ENCODE results near the gene SERPINB7. TPM values are rescaled to one million over a fixed set of nuclear protein-coding genes. Genes with fewer than 3 reads are reported as not detected.

SERPINB7 gene
- total and polyA plus RNA-seq, 4 donors, result not detected

GRCh38 chr18:63801343-63801742 is 26.1 kb downstream of the SERPINB7 start:
- Histone ChIP-seq H3K27ac (ENCODE audit: low read depth in 1 of 2, low read length in 2 of 2) (no peak overlapping the region), H3K36me3 (ENCODE audit: control insufficient read depth in 1 of 2, insufficient read depth in 2 of 2, low read length in 1 of 2) (no peaks in the 10 kb centered on the region), H3K9me3 (ENCODE audit: control insufficient read depth, low read length) (no peaks in the 10 kb centered on the region), H3K27me3 (ENCODE audit: control insufficient read depth in 1 of 2, insufficient read depth in 2 of 2, low read length in 1 of 2) (no peaks in the 10 kb centered on the region), H3K4me3 (ENCODE audit: low read length in 2 of 2) (no peak overlapping the region), H3K4me1 (ENCODE audit: control insufficient read depth in 1 of 2, insufficient read depth in 2 of 2, low read length in 2 of 2) (no peaks in the 10 kb centered on the region)
- WGBS, 2 donors, result 84 to 88% methylated on average over 4 of the region's 4 CpGs
- intact Hi-C loops (cut with DNase I), result no loop called here
- ATAC-seq (ENCODE audit: low FRiP score) (no peak), DNase-seq (no peak)

- DNase-seq (no peak), ATAC-seq (ENCODE audit: low FRiP score) (no peak)
- H3K36me3 ChIP-seq (ENCODE audit: control insufficient read depth in 1 of 2, insufficient read depth in 2 of 2, low read length in 1 of 2), result no peaks in the 10 kb centered on the region
- H3K4me1 ChIP-seq (ENCODE audit: control insufficient read depth in 1 of 2, insufficient read depth in 2 of 2, low read length in 2 of 2), result no peaks in the 10 kb centered on the region
- intact Hi-C loops (cut with DNase I), result no loop called here
- H3K4me3 ChIP-seq (ENCODE audit: low read length in 2 of 2), result no peak overlapping the region
- no peaks in the 10 kb centered on the region for H3K9me3 ChIP-seq (ENCODE audit: control insufficient read depth, low read length)
- H3K27me3 ChIP-seq (ENCODE audit: control insufficient read depth in 1 of 2, insufficient read depth in 2 of 2, low read length in 1 of 2), result peaks cover 0 to 2% of the 10 kb centered on the region in 2 donors
- no peak overlapping the region for H3K27ac ChIP-seq (ENCODE audit: low read depth in 1 of 2, low read length in 2 of 2)
- 58% methylated on average over 4 of the region's 4 CpGs for WGBS, 2 donors
Measured at GRCh38 chr18:63808125-63808524, 32.9 kb downstream of the SERPINB7 start.

GRCh38 chr18:63817441-63818051 is 42.3 kb downstream of the SERPINB7 start:
- intact Hi-C loops (cut with DNase I), result no loop called here
- no peak for DNase-seq
- no peak overlapping the region for H3K27ac ChIP-seq (ENCODE audit: low read depth in 1 of 2, low read length in 2 of 2)
- 20 to 26% methylated on average over 1 of the region's 1 CpG for WGBS, 2 donors
- H3K4me1 ChIP-seq (ENCODE audit: control insufficient read depth in 1 of 2, insufficient read depth in 2 of 2, low read length in 2 of 2), result no peaks in the 10 kb centered on the region
- H3K36me3 ChIP-seq (ENCODE audit: control insufficient read depth in 1 of 2, insufficient read depth in 2 of 2, low read length in 1 of 2), result no peaks in the 10 kb centered on the region
- no peaks in the 10 kb centered on the region for H3K27me3 ChIP-seq (ENCODE audit: control insufficient read depth in 1 of 2, insufficient read depth in 2 of 2, low read length in 1 of 2)
- peak; percentile 23 for ATAC-seq (ENCODE audit: low FRiP score)
- H3K9me3 ChIP-seq (ENCODE audit: control insufficient read depth, low read length), result no peaks in the 10 kb centered on the region
- H3K4me3 ChIP-seq (ENCODE audit: low read length in 2 of 2), result no peak overlapping the region

GRCh38 chr18:63818212-63818611 is 43.0 kb downstream of the SERPINB7 start:
- Histone ChIP-seq H3K4me3 (ENCODE audit: low read length in 2 of 2) (no peak overlapping the region), H3K9me3 (ENCODE audit: control insufficient read depth, low read length) (no peaks in the 10 kb centered on the region), H3K36me3 (ENCODE audit: control insufficient read depth in 1 of 2, insufficient read depth in 2 of 2, low read length in 1 of 2) (no peaks in the 10 kb centered on the region), H3K27ac (ENCODE audit: low read depth in 1 of 2, low read length in 2 of 2) (no peak overlapping the region), H3K27me3 (ENCODE audit: control insufficient read depth in 1 of 2, insufficient read depth in 2 of 2, low read length in 1 of 2) (no peaks in the 10 kb centered on the region), H3K4me1 (ENCODE audit: control insufficient read depth in 1 of 2, insufficient read depth in 2 of 2, low read length in 2 of 2) (no peaks in the 10 kb centered on the region)
- intact Hi-C loops (cut with DNase I), result no loop called here
- ATAC-seq (ENCODE audit: low FRiP score), result peak; percentile 59
- DNase-seq, result no peak
- 40 to 75% methylated on average over 1 of the region's 1 CpG for WGBS, 2 donors

- intact Hi-C loops (cut with DNase I), result no loop called here
- ATAC-seq (ENCODE audit: low FRiP score) (no peak), DNase-seq (no peak)
- H3K9me3 ChIP-seq (ENCODE audit: control insufficient read depth, low read length), result no peaks in the 10 kb centered on the region
- H3K4me3 ChIP-seq (ENCODE audit: low read length in 2 of 2), result no peak overlapping the region
- H3K36me3 ChIP-seq (ENCODE audit: control insufficient read depth in 1 of 2, insufficient read depth in 2 of 2, low read length in 1 of 2), result no peaks in the 10 kb centered on the region
- no peaks in the 10 kb centered on the region for H3K4me1 ChIP-seq (ENCODE audit: control insufficient read depth in 1 of 2, insufficient read depth in 2 of 2, low read length in 2 of 2)
- H3K27me3 ChIP-seq (ENCODE audit: control insufficient read depth in 1 of 2, insufficient read depth in 2 of 2, low read length in 1 of 2), result no peaks in the 10 kb centered on the region
- 36 to 52% methylated on average over 2 of the region's 2 CpGs for WGBS, 2 donors
- H3K27ac ChIP-seq (ENCODE audit: low read depth in 1 of 2, low read length in 2 of 2), result no peak overlapping the region
Measured at GRCh38 chr18:63819786-63820185, 44.6 kb downstream of the SERPINB7 start.

GRCh38 chr18:63820694-63821093 is 45.5 kb downstream of the SERPINB7 start:
- WGBS, 2 donors, result 83 to 87% methylated on average over 3 of the region's 3 CpGs
- H3K36me3 ChIP-seq (ENCODE audit: control insufficient read depth in 1 of 2, insufficient read depth in 2 of 2, low read length in 1 of 2), result no peaks in the 10 kb centered on the region
- no peak for ATAC-seq (ENCODE audit: low FRiP score)
- no peak overlapping the region for H3K27ac ChIP-seq (ENCODE audit: low read depth in 1 of 2, low read length in 2 of 2)
- no peak for DNase-seq
- H3K4me1 ChIP-seq (ENCODE audit: control insufficient read depth in 1 of 2, insufficient read depth in 2 of 2, low read length in 2 of 2), result no peaks in the 10 kb centered on the region
- H3K9me3 ChIP-seq (ENCODE audit: control insufficient read depth, low read length), result no peaks in the 10 kb centered on the region
- no peaks in the 10 kb centered on the region for H3K27me3 ChIP-seq (ENCODE audit: control insufficient read depth in 1 of 2, insufficient read depth in 2 of 2, low read length in 1 of 2)
- intact Hi-C loops (cut with DNase I), result no loop called here
- H3K4me3 ChIP-seq (ENCODE audit: low read length in 2 of 2), result no peak overlapping the region

GRCh38 chr18:63823516-63824219 is 48.5 kb downstream of the SERPINB7 start:
- Histone ChIP-seq H3K4me3 (ENCODE audit: low read length in 2 of 2) (no peak overlapping the region), H3K27ac (ENCODE audit: low read depth in 1 of 2, low read length in 2 of 2) (no peak overlapping the region), H3K4me1 (ENCODE audit: control insufficient read depth in 1 of 2, insufficient read depth in 2 of 2, low read length in 2 of 2) (no peaks in the 10 kb centered on the region), H3K36me3 (ENCODE audit: control insufficient read depth in 1 of 2, insufficient read depth in 2 of 2, low read length in 1 of 2) (no peaks in the 10 kb centered on the region), H3K27me3 (ENCODE audit: control insufficient read depth in 1 of 2, insufficient read depth in 2 of 2, low read length in 1 of 2) (no peaks in the 10 kb centered on the region), H3K9me3 (ENCODE audit: control insufficient read depth, low read length) (no peaks in the 10 kb centered on the region)
- 61 to 62% methylated on average over 10 of the region's 10 CpGs for WGBS, 2 donors
- ATAC-seq (ENCODE audit: low FRiP score), result no peak
- no peak for DNase-seq
- intact Hi-C loops (cut with DNase I), result no loop called here

- 70 to 84% methylated on average over 2 of the region's 2 CpGs for WGBS, 2 donors
- no peaks in the 10 kb centered on the region for H3K36me3 ChIP-seq (ENCODE audit: control insufficient read depth in 1 of 2, insufficient read depth in 2 of 2, low read length in 1 of 2)
- ATAC-seq (ENCODE audit: low FRiP score) (no peak), DNase-seq (no peak)
- H3K4me3 ChIP-seq (ENCODE audit: low read length in 2 of 2), result no peak overlapping the region
- intact Hi-C loops (cut with DNase I), result no loop called here
- H3K9me3 ChIP-seq (ENCODE audit: control insufficient read depth, low read length), result no peaks in the 10 kb centered on the region
- no peak overlapping the region for H3K27ac ChIP-seq (ENCODE audit: low read depth in 1 of 2, low read length in 2 of 2)
- H3K4me1 ChIP-seq (ENCODE audit: control insufficient read depth in 1 of 2, insufficient read depth in 2 of 2, low read length in 2 of 2), result no peaks in the 10 kb centered on the region
- no peaks in the 10 kb centered on the region for H3K27me3 ChIP-seq (ENCODE audit: control insufficient read depth in 1 of 2, insufficient read depth in 2 of 2, low read length in 1 of 2)
Measured at GRCh38 chr18:63824220-63824525, 49.0 kb downstream of the SERPINB7 start.

- Histone ChIP-seq H3K27ac (ENCODE audit: low read depth in 1 of 2, low read length in 2 of 2) (no peak overlapping the region), H3K9me3 (ENCODE audit: control insufficient read depth, low read length) (no peaks in the 10 kb centered on the region), H3K4me1 (ENCODE audit: control insufficient read depth in 1 of 2, insufficient read depth in 2 of 2, low read length in 2 of 2) (no peaks in the 10 kb centered on the region), H3K36me3 (ENCODE audit: control insufficient read depth in 1 of 2, insufficient read depth in 2 of 2, low read length in 1 of 2) (no peaks in the 10 kb centered on the region), H3K4me3 (ENCODE audit: low read length in 2 of 2) (no peak overlapping the region), H3K27me3 (ENCODE audit: control insufficient read depth in 1 of 2, insufficient read depth in 2 of 2, low read length in 1 of 2) (no peaks in the 10 kb centered on the region)
- DNase-seq (no peak), ATAC-seq (ENCODE audit: low FRiP score) (no peak)
- intact Hi-C loops (cut with DNase I), result no loop called here
- WGBS, 2 donors, result 73 to 79% methylated on average over 3 of the region's 3 CpGs
Measured at GRCh38 chr18:63828120-63828519, 52.9 kb downstream of the SERPINB7 start.

Measured in aorta (tissue), 5 donors.